Fibroblast of lung (primary cell): Measurements from ENCODE around the gene MTM1.

Source experiments
- EZH2 ChIP-seq: IDR thresholded peaks from 2 replicates; pipeline ENCODE4 v1.5.1; 2012; ENCODE audit warnings: low read length, control low read depth, mild to moderate bottlenecking; ENCODE audit errors: missing control alignments
- TF ChIP-seq, protein P1 (sequence below), 2 donors: IDR thresholded peaks in 1 of 2; conservative IDR thresholded peaks in 1 of 2; 1 replicate in 1 of 2; 2 replicates in 1 of 2; pipeline ENCODE4 v1.5.1; 2011 to 2012; ENCODE audit warnings: low read length in 2 of 2, control low read depth in 1 of 2, inconsistent platforms in 1 of 2, low read depth in 1 of 2, mild to moderate bottlenecking in 1 of 2

GRCh38 chrX:150701377-150701776, 133.0 kb downstream of the MTM1 start:
- TF ChIP-seq, protein P1, sequence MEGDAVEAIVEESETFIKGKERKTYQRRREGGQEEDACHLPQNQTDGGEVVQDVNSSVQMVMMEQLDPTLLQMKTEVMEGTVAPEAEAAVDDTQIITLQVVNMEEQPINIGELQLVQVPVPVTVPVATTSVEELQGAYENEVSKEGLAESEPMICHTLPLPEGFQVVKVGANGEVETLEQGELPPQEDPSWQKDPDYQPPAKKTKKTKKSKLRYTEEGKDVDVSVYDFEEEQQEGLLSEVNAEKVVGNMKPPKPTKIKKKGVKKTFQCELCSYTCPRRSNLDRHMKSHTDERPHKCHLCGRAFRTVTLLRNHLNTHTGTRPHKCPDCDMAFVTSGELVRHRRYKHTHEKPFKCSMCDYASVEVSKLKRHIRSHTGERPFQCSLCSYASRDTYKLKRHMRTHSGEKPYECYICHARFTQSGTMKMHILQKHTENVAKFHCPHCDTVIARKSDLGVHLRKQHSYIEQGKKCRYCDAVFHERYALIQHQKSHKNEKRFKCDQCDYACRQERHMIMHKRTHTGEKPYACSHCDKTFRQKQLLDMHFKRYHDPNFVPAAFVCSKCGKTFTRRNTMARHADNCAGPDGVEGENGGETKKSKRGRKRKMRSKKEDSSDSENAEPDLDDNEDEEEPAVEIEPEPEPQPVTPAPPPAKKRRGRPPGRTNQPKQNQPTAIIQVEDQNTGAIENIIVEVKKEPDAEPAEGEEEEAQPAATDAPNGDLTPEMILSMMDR (conservative IDR thresholded peaks at IDR 0.05 in 1 of 2, IDR thresholded peaks at IDR 0.05 in 1 of 2; ENCODE audit: low read depth in 1 of 2, low read length in 2 of 2) = no peak
- no peak for TF ChIP-seq EZH2
